Raji (cell line): ENCODE results near the gene SAPCD1.

Experiments
- POLR2A ChIP-seq: IDR thresholded peaks from 2 replicates; pipeline ENCODE4 v1.6.1; 2011; ENCODE audit warnings: low read depth, low read length, control low read depth; ENCODE audit not compliant: insufficient read depth

Gene SAPCD1

GRCh38 chr6:31794866-31795615 lies 32.6 kb downstream of the SAPCD1 start:
- TF ChIP-seq POLR2A: no peak

GRCh38 chr6:31795616-31796298 lies 33.3 kb downstream of the SAPCD1 start, which contains the start of gene VARS1:
VARS1 (minus strand) TSS chr6:31795752; CDS start chr6:31795217, 535 bp downstream.
- peak; percentile 61 for TF ChIP-seq POLR2A

DNA sequence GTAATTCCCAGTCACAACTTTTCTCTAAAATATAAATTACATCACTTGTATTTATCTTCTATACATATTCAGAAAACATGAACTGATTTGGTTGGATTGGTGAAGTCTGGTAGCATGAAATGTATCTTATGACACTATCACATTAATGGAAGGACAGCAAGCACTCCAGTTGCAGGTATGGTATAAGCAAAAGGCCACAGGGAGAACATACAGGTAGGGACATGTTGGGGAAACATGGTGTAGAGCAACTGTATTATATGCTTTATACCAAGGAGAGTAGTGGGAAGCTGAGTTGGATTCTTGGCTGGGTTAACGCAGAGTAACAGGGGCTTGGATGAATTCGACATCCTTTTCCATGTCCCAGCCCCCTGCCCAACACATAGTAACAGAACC lies 34.5 kb downstream of the SAPCD1 start:
- no peak for TF ChIP-seq POLR2A

GRCh38 chr6:31797588-31797987 lies 35.1 kb downstream of the SAPCD1 start:
- no peak for TF ChIP-seq POLR2A

GRCh38 chr6:31799781-31800180 lies 37.3 kb downstream of the SAPCD1 start:
- TF ChIP-seq POLR2A: no peak

DNA sequence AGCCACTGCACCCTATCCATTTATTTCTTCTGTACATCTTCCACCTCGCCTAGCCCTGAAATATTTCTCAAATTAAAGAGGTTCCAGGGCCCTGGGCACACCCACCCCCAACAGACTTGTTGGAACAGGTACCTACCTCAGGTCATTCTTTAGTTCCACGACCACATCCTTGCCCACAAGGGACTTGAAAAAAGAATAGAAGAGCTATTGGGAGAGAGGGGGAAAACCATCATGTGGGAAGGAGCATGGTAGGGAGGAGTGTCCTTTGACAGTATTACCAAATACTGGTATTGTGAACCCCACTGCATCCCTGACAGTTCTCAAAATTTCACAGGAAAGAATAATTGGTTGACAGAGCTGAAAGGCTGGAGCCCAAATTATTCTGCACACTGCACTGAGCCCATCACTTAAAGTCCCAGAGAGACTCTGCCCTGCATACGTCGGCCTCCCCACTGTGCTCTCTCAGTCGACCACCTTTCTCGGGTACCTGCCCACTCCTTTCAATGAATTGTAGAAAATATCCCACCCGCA lies 43.5 kb downstream of the SAPCD1 start:
- TF ChIP-seq POLR2A: no peak

- TF ChIP-seq POLR2A: peak; percentile 93
Measured at GRCh38 chr6:31806470-31807272, 44.2 kb downstream of the SAPCD1 start, which contains the start of gene LSM2. LSM2 (minus strand) TSS chr6:31806966; CDS start chr6:31806757, 209 bp downstream.

GRCh38 chr6:31811645-31812044 lies 49.2 kb downstream of the SAPCD1 start:
- no peak for TF ChIP-seq POLR2A

DNA sequence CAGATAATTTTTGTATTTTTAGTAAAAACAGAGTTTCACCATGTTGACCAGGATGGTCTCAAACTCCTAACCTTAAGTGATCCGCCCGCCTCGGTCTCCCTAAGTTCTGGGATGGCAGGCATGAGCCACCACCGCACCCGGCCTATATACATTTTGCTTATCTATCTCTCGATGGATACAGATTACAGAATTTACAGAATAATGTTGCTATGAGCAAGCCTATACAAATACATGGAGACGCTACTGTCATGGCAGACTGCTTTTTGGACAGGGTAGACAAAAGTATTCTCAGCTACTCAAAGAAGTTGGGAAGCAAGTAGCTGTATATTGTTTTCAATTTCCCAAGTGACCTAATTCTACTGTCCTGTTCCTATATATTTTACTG lies 51.0 kb downstream of the SAPCD1 start:
- TF ChIP-seq POLR2A: no peak
